Myocyte (in vitro differentiated cells): Measurements from ENCODE around the gene CBX1. TPM values are rescaled to one million over a fixed set of nuclear protein-coding genes. Genes with fewer than 3 reads are reported as not detected.
A peak's percentile ranks its signal among the peaks of the same experiment; 100 is the strongest.
"Not testable (repeated sequence)": the region's sequence is repeated elsewhere in the genome, so short reads cannot be mapped to it uniquely, and the experiment has no call there.

ENCODE experiments used
- DNase-seq: peaks from one replicate; pipeline ENCODE4 v3.0.0-alpha.2; 2012; ENCODE audit warnings: low read depth
- total RNA-seq: library from RNA; depleted of rRNA; stranded (reverse); fragments of >200 nt; gene quantifications from 2 replicates; pipeline ENCODE4 v1.2.3, GENCODE V29; 2014

Gene CBX1
- total RNA-seq, 1 donor from 2014 or later = 66.4 TPM

- DNase-seq = no peak
Observed at GRCh38 chr17:48123776-48124388, 22.6 kb upstream of the CBX1 start.

- DNase-seq = no peak
Observed at GRCh38 chr17:48123111-48123510, 21.8 kb upstream of the CBX1 start.

- no peak for DNase-seq
Observed at GRCh38 chr17:48122665-48123045, 21.4 kb upstream of the CBX1 start.

GRCh38 chr17:48121923-48122664 lies 20.8 kb upstream of the CBX1 start:
- no peak for DNase-seq

- DNase-seq = no peak
Observed at GRCh38 chr17:48113201-48113676, 12.0 kb upstream of the CBX1 start.

GRCh38 chr17:48111937-48112241 lies 10.6 kb upstream of the CBX1 start:
- no peak for DNase-seq

- DNase-seq = no peak
Observed at GRCh38 chr17:48110761-48111160, 9.5 kb upstream of the CBX1 start.

GRCh38 chr17:48107137-48108055 lies 6.1 kb upstream of the CBX1 start, which contains the start of gene SNX11:
Gene SNX11 (plus strand): TSS chr17:48107766. CDS start chr17:48112044, 4,278 bp downstream.
- DNase-seq = peak; percentile 91

GRCh38 chr17:48106802-48107136 lies 5.5 kb upstream of the CBX1 start:
- DNase-seq = no peak

- DNase-seq = no peak
Observed at GRCh38 chr17:48104440-48104839, 3.2 kb upstream of the CBX1 start.

GRCh38 chr17:48102798-48103715 lies 1.8 kb upstream of the CBX1 start:
- no peak for DNase-seq

GRCh38 chr17:48102043-48102750 lies 919 bp upstream of the CBX1 start:
- no peak for DNase-seq

GRCh38 chr17:48100591-48101011 lies 677 bp downstream of the CBX1 start:
- peak; percentile 43 for DNase-seq

GRCh38 chr17:48100160-48100559 lies 1.1 kb downstream of the CBX1 start:
- DNase-seq = no peak

- no peak for DNase-seq
Observed at GRCh38 chr17:48095611-48096010, 5.7 kb downstream of the CBX1 start.

- no peak for DNase-seq
Observed at GRCh38 chr17:48093341-48094045, 7.8 kb downstream of the CBX1 start.

GRCh38 chr17:48084932-48085331 lies 16.3 kb downstream of the CBX1 start:
- DNase-seq = no peak

GRCh38 chr17:48081858-48082257 lies 19.4 kb downstream of the CBX1 start:
- DNase-seq = no peak

- not testable (repeated sequence) for DNase-seq
Observed at GRCh38 chr17:48077152-48077551, 24.1 kb downstream of the CBX1 start.
